GM18502 (cell line): ENCODE results near the gene TMEM185B.
"Not testable (repeated sequence)": the region's sequence is repeated elsewhere in the genome, so short reads cannot be mapped to it uniquely, and the experiment has no call there.

Experiments used
- ATAC-seq: cut with Tn5 transposase; IDR thresholded peaks from one replicate; pipeline ENCODE4 v1.9.1; 2021; ENCODE audit warnings: mild to moderate bottlenecking; ENCODE audit not compliant: unreplicated experiment, poor library complexity

Gene TMEM185B

DNA sequence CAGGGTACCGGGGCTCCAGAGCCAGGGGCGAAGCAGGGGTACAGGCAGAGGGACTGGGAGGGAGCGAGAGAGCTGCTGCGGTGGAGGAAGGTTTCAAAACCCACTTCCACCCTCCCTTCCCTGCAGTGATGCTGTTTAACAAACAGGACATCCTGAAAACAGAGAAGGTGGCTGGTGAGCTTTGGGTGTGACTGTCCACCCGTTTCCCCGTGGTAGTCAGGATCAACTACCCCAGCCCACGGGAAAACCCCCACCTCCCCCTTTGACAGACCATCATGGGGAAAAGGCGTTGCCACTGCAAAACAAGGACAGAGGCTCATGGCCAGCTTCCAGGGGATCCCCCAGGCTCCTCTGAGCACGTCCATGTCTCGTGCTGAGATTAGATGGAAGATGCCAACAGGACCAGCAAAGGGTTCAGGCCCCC lies 12.9 kb downstream of the TMEM185B start:
- no peak for ATAC-seq

DNA sequence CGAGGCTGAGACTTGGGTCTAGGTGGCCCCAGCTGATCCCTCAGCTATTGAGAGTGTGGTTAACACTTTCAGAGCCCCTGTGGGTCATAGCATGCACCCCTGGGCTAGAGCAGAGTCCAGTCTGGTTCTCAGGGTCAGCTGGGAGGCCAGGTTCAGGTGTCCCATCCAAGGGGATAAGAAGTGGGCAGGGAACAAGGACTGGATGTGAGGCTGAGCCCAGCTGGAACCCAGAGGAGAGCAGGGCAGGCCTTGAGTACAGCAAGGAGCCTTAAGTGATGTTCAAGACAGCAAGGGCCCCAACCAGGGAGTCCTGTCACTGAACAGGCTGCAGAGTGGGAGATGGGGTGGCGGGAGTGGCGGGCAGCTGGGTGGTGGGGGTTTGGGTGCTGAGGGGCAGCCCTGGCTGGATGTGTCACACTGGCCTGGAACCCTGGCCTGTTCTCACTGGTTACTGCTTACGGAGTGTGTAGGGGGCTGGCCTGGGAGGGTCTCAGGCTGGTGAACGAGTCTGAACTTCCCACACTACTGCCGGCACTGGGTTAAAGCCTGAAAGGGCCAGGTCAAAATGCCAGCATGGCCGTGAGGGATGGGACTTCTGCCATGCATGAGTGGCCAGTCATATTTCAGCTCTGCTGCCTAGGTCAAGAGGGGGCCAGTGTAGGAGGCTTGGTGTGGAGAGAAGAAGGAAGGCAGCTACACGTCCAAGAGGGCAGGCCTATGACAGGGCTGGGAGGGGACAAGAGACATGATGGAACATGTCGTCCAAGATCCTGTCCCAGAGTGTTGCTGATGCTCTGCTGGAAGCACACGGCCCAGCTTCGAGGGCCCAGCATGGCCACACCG lies 13.6 kb downstream of the TMEM185B start:
- no peak for ATAC-seq

DNA sequence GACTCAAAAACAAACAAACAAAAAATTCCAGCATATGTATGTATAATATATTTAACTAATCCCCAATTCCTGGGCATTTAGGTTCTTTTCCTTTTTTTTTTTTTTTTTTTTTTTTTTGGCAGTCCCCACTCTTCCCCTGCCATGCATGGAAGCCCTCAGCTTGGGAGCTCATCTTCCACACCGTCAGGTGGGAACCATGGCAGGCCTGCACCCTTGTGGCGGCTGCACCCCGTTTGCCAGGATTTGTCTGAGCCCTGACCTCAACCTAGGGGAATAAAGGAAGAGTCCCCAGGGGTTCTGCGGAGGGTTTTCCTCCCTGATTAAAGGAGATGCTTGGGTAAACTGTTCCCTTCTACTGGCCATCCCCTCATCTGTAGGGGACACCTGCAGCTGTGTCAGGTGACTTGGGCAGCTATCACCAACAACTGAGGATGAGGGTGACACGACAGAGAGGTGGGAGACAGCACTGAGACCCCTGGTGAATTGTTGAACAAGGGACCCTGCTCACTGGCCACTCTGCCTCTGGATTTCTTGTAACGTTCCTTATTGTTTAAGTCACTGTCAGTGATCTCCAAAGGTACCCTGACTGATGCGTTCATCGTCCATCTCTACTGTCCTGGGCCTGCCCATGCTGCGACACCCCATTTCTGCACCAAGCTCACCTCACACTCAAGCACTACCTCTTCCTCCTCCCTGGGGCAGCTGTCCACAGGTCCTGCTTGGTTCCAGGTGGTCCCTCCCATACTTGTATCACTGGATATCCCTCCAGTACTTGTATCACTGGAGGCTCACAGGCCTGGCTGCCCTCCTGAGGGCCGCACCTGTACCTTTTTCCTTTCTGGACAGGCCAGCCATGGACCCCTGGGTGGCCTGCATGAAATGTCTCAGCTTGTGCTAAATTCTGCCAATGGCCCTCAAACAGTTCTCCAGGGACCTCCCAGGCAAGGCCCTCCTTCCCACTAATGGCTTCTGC lies 14.5 kb downstream of the TMEM185B start:
- no peak for ATAC-seq

DNA sequence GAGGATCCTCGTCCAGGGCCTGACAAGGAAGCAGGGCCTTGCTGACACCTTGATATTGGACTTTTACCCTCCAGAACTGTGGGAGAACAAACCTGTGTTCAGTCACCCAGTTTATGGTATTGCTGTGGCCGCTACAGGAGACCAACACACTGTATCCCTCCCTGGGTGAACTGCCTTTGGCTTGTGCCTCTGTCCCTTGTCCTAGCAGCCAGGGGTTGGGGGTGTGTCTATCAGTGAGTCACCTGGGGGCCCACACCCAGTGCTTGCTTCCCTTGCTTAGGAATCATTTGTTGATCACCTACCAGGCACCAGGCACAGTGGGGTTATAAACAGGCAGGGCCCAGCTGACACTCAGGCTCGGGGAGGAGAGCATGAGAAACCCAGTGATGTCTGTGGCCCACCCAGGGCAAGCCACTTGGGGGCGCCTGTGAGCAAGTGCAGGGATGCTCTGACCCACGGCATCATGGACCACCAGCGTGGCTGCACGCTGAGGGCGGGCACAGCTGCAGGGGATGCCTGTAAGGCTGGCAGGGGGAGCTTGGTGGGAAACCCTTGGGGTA lies 17.1 kb downstream of the TMEM185B start:
- peak; percentile 47 for ATAC-seq

DNA sequence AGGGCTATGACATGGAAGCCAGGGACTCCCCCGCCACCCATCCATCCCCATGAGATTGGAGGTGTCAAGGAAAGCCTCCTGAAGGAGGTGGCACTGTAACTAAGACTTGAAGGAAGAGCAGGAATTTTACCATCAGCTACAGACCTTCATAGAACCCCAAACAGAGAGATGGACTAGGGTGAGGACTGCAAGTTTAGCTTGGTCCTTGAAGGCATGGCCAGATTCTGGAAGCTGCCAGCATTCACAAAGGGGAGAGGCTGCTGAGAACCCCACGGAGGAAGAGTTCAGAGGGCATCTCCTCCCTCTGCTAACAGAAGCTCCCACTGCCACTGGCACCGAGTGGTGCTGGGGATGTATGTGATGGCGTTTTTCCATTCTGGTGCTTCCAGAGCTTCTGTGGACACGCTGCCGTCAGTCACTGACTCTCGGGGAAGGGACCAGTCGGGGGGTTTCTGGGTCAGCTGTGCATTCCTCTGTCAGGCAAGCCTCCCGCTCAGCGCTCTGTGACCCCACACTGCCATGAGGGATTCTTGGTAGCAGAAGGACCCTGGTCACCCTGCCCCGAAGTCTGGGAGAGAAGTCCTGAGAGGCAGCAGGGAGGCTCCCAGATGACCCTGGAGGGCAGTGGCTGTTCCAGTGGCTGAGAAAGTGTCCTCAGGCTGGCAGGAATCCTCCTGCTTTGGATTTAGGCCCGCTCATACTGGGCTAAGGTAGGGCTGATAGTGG lies 18.1 kb downstream of the TMEM185B start:
- ATAC-seq, result no peak

DNA sequence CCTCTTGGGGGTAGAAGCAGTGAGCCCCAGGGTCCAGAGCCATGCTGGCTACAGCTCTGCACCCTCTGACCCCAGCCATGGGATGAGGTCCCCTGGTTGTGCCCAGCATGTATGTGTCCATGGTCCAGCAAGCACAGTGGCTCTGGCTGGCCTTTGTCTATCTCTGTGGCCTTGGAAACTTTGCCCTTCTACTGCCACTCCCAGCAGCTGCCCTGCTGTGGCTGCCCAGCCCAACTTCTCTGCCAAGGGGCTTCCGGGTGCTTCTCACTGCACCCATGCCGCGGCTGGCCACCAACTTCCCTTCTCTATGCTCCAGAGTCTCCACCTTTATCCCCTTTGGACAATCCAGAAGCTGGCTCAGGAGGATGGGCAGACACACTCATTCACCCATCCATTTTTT lies 18.8 kb downstream of the TMEM185B start:
- ATAC-seq, result no peak

DNA sequence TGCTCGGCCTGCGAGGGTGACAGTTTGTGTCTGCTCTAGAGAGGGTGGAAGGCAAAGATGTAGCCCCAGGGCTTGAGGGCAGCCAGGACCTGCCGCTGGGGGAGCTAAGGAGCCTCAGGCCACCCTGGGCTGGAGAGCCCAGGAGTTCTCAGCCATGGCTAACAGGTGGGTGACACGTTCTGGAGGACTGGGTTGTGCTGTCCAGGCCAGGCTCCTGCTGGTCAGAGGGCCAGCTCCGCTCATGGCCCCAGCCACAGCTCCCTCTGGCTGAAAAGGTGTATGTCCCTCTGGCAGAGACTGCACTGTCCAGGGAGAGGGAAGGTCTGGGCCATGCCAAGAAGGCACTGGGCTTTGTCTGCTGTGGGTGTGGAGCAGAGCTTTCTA lies 19.2 kb downstream of the TMEM185B start:
- ATAC-seq, result no peak

DNA sequence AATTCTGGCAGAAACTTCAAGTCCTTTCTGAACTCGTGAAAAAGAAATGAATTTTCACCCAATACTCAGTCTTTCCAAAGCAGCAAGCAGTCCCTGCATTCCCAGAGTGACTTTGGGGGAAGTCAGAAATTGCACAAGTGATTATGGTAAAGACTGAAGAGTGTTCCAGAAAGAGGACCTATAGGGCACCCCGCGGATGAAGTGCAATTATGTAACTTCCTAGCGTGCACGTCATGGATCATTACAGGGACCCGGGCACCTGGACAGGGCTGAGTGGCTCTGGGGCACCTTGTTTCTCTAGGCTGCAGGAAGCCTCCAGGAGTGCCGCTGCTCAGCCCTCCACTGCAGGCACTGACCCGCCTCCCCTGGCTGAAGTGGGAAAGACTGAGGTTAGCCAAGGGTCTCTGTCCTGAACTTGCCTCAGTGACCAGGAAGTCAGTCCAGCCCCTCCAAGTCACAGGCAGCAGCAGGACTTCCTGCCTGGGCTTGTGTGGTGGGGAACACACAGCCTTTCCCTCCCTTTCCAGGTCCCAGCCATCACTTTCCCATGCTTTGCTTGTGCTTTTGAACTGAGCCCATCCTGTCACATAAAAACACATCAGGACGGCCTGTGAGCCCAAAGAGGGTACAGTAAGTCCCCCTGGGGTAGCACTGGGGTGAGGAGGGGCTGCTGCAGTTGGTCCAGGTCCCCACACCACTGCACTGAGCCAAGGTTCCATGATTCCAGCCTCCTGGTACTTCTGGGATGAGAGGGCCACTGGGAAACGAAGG lies 19.8 kb downstream of the TMEM185B start:
- ATAC-seq, result no peak

DNA sequence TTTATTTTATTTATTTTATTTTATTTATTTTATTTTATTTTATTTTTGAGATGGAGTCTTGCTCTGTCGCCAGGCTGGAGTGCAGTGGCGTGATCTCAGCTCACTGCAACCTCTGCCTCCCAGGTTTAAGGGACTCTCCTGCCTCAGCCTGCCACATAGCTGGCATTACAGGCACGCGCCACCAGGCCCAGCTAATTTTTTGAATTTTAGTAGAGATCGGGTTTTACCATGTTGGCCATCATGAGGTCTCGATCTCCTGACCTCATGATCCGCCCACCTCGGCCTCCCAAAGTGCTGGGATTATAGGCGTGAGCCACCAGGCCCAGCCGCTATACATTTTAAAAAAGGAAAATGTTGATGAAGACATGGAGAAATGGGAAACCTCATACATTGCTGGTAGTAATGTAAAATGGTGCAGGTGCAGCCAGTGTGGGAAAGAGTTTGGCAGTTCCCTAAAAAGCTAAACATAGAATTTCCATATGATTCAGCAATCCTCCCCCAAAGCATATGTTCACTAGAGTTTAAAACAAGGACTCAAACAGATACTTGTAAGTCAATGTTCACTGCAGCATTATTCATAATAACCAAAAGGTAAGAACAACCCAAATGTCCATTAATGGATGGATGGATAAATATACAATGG lies 23.3 kb downstream of the TMEM185B start:
- ATAC-seq, result not testable (repeated sequence)

DNA sequence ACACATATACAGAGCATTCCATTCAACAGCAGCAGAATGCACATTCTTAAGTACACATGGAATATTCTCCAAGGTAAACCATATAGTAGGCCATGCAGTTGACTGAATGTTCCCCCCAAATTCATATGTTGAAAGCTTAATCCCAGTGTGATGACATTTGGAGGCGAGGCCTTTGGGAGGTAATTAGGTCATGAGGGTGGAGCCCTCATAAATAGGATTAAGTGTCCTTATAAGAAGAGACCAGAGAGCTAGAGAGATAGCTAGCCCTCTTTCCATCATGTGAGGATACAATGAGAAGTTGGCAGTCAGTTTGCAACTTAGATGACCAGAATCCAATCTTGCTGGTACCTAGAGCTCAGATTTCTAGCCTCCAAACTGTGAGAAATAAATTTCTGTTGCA lies 27.6 kb downstream of the TMEM185B start:
- ATAC-seq, result no peak

DNA sequence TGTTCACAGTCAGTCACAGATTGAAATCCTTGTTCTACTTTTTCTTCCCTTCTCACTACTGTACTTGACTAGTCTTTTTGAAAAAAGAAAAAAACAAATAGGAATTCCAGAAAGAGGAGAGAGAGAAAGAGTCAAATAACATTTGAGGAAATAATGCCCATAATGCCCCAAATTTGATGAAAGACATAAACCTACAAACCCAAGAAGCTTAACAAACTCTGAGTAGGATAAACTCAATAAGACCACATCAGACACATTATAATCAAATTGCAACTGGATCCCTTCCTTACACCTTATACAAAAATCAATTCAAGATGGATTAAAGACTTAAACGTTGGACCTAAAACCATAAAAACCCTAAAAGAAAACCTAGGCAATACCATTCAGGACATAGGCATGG lies 30.9 kb downstream of the TMEM185B start:
- no peak for ATAC-seq

DNA sequence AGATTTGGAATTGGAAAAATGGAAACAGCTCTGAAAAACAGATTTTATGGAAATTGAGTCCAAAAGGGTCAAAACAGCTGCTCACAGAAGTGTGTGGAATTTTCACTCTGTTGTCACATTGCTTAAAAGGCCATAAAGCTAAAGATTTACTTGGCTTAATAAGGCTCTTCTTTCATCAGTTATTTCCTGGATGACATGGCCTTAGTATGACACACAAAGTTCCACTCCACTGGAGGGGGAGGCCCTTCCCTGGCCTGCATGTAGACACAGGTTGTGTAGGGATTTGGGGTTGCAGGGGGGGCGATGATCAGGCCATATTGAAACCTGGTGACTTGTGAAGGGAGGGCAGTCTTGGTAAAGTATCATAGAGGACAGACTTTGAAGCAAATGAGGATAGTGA lies 34.0 kb downstream of the TMEM185B start:
- no peak for ATAC-seq

DNA sequence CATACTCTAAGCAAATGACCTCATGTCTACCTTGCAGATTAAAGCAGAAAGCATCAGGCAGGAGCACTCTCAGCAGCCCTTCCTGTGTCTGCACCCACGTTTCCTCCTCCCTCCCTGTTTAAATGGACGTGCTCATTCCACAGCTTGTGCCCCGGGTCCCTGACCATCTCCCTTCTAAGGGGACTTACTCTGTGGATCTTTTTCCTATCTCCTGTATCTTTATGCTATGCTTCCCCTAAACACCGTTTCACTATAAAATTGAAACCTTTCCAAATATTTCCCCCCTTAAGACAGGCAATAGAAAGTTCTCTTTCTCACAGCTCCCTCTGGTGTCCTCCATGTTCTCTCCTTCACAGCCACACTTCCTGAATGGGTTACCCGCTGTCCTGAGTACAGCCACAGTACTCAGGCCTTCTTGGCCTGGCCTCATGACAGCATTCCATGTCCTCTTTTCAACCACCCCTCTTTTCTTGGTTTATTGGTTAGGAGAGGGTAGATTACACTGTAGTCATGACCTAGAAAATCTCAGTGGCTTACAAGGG lies 41.1 kb downstream of the TMEM185B start:
- no peak for ATAC-seq

DNA sequence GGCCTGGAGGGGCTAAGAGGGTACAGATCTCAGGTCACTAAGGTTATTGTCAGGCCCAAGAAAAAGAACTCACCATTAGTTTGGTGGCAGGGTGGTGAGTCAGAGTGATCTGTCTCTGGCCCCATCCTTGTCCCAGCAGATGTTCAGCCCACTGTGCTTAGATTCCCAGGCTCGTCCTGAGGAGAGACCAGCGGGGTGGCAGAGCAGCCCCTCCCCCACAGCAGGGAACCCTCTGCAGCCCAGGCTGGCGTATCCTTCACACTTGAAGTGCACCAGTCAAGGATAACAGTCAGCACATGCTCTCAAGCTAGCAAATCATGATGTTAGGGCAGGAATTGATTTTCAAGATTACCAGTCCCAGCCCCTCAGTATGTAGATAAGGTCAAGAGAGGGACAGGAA lies 43.1 kb downstream of the TMEM185B start:
- ATAC-seq, result no peak

DNA sequence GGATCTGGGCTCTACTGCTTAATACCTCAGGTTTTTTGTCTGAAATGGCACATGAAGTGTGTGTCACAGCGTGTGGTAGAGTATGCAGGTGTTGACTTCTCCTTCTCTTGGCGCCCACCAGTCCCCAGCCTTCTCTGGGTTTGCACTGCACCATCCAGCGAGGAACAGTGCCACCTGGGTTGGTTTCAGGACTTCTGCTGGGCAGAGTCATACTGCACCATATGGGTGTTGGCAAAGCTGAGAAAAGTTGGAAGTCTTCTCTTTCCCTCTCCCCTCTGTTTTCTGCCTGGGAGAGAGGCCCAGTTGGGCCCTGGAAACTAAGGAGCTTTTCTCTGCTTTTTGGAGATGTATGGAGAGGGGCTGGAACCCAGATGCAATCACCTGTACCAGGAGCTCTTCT lies 43.8 kb downstream of the TMEM185B start:
- no peak for ATAC-seq

DNA sequence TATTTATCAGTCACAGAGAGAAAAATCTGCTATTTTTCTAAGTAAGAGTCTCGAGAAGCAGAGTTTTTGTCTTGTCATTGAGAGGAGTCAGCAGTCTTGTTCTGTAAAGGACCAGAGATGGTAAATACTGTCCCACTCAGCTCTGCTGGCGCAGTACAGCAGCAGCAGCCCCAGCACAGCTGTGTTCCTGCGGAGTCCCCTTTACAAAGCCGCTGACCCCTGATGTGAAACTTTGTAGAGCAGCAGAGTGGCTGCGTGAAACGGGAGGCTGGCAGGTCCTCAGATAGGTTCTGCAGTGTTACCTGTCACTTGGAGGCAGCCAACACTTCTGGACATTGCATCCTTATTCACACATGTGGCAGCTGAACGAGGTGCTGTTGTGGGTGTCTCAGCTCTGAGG lies 45.2 kb downstream of the TMEM185B start:
- ATAC-seq, result no peak

DNA sequence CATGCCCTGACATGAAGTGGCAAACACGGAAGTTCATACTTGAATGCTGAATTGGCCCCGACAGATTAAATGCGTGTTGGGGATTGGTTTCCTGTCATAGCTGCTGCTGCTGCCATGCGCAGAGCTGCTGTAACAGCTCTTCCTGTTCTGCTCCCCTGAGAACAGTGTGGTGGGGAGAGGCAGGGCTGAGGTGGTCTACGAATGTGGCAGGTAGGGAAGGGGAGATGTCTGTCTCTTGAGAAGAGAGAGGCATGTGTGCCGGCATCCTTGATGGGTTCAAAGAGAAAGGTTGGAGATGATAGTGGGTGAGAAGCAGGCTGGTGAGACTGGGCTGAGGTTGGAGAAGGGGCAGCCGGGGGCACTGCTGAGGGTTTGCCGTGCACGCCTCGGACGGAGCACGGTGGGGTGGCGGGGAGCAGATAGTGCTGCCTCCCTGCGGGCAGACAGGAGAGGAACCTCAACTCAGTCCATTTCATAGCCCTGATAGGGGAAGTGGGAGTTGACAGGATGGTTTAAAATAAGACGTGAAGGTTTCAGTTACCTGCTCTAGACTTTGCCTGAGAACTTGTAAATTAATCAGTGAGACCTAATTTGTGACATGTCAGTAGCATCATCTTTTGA lies 46.1 kb downstream of the TMEM185B start:
- ATAC-seq, result peak; percentile 96

DNA sequence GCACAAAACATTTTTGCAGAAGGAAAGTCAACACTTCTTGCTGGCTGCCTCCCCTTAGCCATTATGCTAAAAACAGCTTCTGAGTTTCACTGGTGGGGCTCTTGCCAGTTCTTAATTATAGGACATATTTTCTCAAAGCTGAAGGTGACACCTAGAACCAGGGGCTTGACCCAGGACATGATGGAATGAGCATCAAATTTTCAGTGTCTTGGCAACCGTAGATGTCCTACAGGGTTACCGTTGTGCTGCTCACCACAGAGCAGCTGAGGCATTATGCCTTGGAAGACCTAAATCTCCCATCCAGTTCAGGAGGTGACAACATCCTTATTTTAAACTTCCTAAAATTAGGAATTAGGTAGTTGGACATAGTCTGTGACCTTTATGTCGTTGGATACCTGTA lies 46.7 kb downstream of the TMEM185B start:
- ATAC-seq, result no peak
